Measurements from ENCODE around the gene KAT6B.

The KAT6B gene

DNA sequence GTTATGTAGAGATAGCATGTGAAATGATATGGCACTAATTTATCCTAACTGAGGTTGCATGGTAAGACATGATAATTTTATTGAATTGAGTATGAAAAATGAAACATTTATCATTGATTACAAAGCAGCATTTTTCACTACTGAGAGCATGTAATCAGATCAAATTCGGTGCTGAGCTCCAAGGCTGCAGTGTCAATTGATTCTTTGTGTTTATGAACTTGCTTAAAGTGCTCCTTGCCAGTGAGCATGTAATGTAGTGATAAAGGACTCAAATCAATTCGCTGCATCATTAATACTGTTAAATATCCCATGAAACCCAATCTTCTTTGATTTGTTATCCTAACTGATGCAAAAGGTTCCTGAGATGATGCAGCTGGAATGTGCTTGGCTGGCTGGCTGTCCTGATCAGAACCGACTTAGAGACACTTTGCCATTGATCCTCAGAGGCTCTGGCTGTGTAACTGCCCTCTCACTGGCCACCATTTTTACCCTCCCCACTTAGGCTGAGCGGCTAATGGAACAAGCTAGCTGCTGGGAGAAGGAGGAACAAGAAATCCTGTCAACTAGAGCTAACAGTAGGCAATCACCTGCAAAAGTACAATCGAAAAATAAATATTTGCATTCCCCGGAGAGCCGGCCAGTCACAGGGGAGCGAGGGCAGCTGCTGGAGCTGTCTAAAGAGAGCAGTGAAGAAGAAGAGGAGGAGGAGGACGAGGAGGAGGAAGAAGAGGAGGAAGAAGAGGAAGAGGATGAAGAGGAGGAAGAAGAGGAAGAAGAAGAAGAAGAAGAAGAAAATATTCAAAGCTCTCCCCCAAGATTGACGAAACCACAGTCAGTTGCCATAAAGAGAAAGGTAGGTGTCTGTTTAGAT lies 195.2 kb downstream of the KAT6B start:
- DNase-seq: peak; percentile 50

DNA sequence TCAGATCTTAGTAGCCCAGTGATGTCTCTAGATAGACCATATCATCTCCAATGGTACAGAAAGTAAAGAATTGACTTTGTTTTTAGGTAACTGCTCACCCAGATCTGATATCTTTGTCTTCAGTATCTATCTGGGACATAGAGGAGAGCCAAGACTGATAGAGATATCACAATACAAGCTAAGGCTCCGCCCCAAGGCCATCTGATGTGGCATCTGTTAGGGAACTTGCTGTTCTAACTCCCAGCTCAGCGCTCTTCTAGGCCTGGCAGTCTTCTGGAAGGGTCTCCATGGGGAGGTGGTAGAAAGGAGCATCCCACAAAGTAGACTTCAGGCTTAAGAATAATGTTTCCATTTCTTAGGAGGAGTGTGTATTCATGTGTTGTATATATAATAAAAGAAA lies 196.7 kb downstream of the KAT6B start:
- DNase-seq: no peak

DNA sequence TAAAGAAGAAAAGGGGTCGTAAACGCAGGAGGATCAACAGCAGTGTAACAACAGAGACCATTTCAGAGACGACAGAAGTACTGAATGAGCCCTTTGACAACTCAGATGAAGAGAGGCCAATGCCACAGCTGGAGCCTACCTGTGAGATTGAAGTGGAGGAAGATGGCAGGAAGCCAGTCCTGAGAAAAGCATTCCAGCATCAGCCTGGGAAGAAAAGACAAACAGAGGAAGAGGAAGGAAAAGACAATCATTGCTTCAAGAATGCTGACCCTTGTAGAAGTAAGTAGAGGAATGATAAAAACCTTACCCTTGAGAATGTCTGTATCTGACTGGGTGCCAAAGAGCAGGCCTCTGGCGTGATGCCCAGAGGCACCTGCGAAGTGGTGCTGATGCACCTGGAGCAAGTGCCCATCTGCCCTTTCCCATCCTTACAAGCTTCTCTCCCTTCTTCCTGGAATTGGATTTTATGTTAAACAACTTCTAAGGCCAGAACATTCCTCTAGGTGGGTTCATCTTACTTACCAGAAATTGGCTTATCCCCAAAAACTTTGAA lies 198.6 kb downstream of the KAT6B start:
- DNase-seq: no peak

DNA sequence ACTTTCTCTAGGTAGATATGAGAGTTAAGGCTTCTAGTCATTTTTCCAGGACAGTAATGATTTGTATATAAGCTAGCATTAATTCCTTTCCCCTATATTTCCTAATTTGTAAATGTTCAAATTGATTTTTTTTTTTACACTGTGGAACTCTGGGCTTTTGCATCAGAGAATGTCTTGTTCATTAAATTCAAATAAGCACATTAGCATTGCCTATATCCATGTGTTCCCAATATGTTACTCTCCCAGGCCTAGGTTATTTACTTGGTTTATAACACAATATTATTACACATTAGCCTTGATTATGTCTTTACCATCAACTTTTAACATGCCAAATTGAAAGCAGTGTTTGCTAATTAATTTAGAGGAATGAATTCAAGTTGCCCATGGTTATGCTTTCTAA lies 201.6 kb downstream of the KAT6B start:
- DNase-seq: no peak

DNA sequence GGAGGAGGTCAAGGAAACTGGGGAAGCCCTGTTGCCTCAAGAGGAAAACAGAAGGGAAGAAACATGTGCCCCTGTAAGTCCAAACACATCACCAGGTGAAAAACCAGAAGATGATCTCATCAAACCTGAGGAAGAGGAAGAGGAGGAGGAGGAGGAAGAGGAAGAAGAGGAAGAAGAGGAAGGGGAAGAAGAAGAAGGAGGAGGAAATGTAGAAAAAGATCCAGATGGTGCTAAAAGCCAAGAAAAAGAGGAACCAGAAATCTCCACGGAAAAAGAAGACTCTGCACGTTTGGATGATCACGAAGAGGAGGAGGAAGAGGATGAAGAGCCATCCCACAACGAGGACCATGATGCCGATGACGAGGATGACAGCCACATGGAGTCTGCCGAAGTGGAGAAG lies 202.3 kb downstream of the KAT6B start:
- DNase-seq: no peak

DNA sequence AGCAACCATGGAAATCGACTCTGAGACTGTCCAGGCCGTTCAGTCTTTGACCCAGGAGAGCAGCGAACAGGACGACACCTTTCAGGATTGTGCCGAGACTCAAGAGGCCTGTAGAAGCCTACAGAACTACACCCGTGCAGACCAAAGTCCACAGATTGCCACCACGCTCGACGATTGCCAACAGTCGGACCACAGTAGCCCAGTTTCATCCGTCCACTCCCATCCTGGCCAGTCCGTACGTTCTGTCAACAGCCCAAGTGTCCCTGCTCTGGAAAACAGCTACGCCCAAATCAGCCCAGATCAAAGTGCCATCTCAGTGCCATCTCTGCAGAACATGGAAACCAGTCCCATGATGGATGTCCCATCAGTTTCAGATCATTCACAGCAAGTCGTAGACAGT lies 203.0 kb downstream of the KAT6B start:
- DNase-seq: no peak

DNA sequence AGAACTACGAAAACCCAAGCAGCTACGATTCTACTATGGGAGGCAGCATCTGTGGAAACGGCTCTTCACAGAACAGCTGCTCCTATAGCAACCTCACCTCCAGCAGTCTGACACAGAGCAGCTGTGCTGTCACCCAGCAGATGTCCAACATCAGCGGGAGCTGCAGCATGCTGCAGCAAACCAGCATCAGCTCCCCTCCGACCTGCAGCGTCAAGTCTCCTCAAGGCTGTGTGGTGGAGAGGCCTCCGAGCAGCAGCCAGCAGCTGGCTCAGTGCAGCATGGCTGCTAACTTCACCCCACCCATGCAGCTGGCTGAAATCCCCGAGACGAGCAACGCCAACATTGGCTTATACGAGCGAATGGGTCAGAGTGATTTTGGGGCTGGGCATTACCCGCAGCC lies 203.5 kb downstream of the KAT6B start:
- no peak for DNase-seq

DNA sequence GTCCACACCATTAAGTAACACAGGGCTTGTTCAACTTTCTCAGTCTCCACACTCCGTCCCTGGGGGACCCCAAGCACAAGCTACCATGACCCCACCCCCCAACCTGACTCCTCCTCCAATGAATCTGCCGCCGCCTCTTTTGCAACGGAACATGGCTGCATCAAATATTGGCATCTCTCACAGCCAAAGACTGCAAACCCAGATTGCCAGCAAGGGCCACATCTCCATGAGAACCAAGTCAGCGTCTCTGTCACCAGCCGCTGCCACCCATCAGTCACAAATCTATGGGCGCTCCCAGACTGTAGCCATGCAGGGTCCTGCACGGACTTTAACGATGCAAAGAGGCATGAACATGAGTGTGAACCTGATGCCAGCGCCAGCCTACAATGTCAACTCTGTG lies 204.0 kb downstream of the KAT6B start:
- no peak for DNase-seq

DNA sequence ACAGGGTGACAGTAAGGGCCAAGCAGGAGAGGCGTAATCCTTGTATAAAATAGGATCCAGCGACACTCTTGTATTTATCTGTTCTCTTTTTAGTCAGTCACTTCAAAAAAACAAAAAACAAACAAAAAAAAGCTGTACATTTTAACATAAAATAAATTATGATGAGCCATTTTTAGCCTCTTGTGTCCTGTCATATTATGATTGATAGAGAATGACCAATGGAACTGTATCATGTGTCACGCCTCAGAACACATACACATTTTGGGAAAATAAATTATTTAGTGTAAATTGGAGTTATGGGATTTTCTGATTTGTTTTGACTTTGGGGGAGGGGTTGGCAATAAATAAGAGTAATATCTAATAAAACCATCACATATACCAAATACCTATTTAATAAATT lies 205.7 kb downstream of the KAT6B start:
- DNase-seq: no peak

DNA sequence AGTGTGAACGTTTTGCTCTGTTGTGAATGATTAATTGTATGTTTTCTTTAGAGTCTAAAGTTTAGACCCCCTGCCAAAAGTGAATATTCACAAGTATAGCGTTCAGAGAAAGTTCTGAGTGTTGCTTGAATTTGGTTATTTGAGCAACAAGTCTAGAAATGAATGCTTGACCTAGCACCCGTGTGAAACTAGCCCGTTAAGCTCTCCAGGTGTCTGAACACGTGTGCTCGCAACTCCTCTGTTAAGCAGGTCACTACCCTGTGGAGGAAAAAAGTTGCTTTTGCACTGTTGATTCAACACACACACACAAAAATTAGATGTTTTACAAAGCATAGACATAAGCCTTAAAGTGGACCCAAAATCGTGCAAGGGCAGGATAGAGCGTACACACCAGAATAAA lies 206.4 kb downstream of the KAT6B start:
- no peak for DNase-seq

DNA sequence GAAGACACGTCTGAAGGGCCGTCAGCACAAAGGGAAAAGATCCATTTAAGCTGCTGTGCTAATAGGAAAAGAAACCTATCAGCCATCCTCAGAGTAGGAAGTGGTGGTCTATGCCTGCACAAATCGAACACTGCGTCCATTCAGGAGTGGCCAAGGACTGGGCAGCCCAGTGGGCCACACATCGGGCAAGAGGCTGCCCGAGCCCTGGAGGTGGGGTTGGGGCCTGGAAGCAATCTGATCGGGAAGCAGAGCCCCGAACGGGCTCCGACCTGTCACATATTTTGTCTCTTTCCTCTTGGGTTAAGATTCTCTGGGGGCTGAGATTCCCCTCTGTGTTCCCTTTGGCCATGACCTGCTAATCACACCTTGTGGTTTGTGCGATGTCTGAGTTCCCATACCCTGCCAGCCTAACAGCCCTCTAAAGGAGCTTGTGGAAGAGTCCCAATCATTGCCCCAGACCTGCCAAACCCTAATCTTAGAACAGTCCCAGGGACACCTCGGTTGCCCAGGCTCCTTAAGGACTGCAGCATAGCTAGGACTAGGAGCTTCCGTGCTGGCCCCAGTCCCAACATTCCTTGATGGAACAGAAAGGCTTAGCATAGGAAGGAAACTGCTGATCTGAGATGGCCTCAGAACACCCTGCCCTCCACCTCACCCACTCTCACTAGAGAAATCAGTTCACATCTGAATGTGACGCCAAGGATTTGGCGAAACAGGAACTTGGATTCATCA lies 207.2 kb downstream of the KAT6B start:
- DNase-seq: no peak

DNA sequence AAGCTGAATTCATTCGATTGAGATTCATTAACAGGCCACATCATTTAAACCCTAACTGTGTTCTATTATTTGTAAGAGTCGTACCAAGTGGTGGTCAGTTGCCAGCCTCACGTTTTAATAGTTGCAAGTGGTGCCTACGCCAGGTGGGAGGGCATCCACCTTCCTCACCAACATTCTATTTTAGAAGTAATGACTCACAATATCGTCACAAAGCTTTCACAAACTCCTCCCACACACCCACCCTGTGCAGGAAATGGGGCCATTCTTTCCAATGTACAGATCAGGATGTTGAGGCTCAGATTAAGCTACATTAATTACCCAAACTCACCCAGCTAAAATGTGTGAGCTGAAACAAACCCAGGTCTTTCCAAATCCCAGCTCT lies 207.7 kb downstream of the KAT6B start:
- no peak for DNase-seq

DNA sequence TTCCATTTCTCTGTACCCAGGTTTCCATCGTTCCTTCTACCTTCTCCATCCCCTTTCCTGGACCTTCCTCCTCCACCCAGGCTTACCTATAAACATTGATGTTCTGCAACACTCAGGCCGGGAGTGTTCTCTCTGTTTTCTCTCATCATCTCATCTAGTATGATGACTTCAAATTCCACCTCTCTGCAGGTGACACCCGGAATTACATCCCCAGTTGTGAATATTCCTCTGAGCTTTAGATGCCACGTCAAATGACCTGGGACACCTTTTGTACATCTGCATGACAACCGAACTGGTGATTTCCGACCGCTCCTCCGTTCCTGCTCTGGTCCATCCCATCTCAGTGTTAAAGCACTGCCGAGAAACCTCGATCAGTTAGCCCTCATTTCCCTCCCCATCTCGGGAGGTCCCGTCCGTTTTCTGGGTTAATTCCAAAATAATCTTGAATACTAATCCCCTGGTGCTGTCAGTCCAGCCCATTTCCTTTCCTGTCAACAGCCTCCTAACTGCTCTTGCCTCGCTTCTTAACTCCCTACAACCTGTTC lies 208.4 kb downstream of the KAT6B start:
- DNase-seq: no peak

DNA sequence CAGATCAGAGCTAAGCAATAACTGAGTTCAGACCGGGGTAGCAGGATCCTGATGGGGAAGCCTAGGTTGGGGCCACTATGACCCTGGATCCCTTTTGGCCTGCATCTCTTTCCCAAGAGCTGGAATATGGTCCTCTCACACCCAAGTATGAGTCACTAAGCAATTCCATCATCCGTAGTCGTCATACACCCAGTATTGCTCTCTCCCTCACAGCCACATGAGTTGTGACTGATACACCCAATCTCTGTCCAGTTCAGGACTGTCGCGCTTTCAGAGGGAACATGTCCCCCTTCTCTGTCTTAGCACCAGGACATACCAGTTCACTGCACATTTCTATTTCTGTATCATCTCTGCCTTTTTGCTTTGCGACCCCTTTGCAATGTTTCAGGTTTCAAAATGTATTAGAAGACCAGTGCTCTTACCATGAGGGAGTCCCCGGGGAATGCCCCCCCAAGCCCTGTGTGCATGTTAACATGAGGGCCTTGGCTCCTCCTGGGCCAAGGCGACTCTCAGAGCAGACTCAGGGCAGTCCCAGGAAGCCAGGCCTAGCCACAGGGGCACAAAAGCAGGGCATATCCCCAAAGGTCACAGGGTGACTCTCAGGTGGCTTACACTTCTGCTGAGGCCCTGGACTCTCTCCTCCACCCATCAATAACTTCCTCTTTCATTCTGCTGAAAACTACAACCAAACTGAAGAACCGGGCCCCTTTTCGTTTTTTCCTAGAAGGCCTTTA lies 209.7 kb downstream of the KAT6B start:
- no peak for DNase-seq

DNA sequence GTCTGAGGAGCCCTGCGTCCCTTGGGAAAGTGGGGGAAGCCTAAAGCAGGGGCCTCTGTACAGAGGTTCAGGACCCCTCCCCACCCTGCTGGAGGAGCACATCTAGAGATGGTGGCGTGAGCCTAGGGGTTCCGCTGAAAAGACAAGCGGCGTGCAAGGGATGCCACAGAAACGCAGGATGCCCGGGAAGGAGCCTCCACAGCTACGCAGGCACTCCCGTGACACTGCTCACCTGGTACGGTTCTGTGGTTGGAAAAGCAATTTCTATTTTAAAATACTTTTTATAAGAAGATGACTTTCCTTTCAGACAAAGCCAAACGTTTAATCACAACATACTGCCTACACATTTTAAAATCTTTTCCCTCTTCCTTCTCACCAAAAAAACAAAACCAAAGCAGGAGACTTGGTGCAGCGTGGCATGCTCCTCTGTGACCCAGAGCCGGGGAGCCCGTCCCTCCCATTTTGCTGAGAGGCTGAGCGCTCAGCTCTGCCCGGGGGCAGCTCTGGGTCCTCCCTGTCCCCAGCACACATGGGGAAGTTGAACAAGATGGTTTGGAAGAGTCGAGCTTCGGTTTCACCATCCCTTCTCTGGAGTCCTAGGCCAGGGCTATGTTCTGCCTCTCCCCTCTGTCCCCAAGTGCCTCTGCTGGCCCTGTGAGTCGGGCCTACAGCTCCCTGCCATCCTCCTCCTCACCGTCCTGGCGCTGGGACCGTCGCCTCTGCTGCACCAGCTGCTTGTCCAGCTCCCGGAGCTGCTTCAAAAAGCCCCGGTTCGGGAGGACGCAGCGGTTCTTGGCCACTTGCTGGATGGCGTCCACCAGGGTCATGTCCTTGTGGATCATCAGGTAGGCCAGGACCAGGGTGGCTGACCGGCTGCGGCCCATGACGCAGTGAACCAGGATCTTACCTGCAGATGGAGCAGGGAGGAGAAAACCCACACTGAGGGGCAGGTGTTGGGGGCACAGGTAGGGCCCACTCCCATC lies 211.1 kb downstream of the KAT6B start:
- no peak for DNase-seq

DNA sequence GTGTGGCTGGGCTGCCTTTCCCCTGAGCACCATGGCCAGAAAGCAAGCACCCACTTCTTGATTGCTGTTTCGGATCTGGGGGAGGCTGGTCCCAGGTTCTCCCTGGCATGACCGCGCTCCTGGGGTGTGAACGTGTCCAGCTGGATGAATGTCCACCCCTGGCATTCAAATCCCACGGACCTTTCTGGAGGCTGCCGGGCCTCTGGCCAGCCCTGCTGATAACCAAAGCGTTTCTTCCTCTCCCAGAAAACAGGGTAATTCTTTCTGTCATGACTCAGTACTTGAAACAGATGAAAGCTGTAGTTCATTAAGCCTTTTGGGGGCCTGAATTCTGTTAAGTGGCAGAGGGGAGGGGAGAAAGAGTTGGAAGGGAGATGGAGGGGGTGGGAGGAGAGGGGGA lies 211.9 kb downstream of the KAT6B start:
- DNase-seq: no peak

DNA sequence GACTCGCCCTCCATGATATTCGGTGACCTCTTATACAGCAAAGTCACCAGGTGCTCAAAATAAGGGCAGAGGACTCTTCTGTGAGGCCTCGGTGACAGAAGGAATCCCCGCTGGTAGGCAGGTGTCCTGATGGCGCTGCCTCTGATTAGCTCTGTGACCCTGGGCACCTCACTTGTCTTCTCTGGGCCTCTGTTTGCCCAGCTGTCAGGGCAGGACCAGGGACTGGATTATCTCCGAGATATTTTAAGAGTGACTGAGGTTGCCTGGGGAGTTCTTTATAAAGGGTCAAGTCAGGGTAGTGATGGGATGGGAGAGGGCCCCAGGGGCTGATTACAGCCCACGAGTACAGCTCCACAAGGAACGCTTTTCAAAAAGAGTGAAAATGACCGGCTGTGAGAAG lies 214.2 kb downstream of the KAT6B start:
- no peak for DNase-seq

DNA sequence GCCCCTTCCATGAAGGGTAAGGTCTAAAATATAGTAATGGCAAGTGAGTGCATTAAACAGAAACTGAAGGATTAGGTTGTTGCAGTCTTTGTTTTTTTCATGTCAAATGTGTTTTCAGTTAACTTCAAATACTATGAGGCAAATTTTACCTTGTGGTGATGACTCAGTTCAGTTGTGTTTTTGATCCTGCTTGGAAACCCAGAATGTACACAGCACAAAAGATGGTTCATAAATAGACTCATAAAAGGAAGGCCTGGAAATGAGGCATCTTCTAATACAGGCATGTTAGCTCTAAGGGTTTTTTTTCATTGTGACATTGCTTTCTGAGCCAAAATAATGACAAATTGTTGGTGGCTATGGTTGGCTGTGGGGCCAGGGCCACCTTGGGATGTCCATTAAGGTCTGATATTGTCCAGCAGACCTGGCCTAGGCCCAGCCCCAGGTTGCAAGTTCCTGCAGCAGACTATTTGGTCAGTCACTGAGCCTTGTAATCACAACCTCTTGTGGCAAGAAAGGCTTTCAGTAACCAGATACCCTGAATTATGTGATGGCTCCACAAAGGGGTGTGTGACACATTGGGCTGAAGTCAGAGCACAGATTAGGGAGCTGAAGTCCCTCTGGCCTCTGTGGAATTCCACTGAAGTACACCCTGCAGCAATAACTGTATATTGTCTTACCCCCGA lies 216.0 kb downstream of the KAT6B start:
- no peak for DNase-seq

DNA sequence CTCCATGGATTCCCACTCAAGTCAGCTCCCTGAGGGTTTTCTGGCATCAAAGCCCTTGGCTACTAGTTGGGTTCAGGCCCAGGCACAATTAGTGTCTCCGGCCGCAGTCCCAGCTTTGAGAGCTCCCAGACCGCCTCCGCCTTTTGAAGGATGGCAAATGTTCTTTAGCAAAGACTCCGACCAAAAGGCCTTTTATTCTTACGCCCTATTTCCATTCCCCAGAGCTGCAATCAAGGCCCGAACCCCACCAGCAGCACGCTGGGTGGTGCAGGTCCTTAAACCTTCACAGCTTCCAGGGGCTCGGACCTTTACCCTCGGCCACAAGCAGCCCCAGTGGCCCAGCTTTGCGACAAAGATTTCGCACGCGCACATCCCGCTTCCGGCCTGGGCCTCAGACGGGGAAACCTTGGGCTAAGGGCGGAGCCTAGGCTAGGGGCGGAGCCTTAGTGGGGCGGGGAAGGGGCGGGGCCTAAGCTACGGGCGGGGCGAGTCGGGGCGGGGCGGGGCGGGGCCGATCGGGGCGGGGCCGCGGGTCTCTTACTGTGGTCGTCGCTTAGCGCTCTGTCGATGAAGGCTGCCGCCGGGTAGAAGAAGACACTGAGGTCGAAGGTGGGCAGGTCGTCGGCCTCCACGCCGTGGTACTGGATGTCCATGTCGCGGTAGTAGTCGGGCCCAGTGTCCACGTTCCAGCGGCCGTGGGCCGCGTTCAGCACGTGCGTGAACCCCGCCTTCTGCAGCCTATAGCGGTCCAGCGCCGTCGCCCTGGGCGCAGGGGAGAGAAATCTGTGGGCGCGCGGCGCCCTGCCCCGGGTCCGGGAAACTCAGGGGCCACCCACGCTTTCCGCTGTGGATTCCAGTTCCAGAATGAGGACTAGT lies 217.1 kb downstream of the KAT6B start:
- DNase-seq: no peak

DNA sequence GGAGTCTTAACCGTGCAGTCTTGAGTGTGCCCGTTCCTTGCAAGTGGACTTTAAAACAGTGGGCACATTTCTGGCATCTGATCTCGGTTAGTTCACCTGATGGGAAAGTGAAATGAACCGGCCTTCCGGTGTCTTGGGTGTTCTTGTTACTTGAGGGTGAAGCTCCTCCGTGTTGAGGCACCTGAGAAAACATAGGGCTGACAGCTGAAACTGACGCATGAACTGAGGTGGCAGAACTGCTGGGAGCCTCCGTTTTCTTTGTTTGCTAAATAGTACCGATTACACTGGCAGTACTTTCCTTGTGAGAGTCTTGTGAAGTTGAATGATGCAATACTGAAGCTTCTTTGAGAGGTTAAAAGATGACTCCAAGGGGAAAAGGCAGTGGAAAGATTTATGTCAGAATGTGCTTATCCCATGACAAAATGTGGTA lies 222.3 kb downstream of the KAT6B start:
- DNase-seq: no peak
